ENCODE data around the gene DISC1.

Gene DISC1

GRCh38 chr1:231676487-231676886 lies 49.9 kb downstream of the DISC1 start:
- DNase-seq (ENCODE audit: extremely low spot score), result no peak
- TF ChIP-seq L3MBTL2 (conservative IDR thresholded peaks at IDR 0.05) (no peak), FOXA1 (IDR thresholded peaks at IDR 0.05) (no peak), PKNOX1 (IDR thresholded peaks at IDR 0.05) (no peak), FOXM1 (IDR thresholded peaks at IDR 0.05; ENCODE audit: borderline replicate concordance) (no peak), ZNF384 (IDR thresholded peaks at IDR 0.05) (no peak), LEF1 (IDR thresholded peaks at IDR 0.05; ENCODE audit: borderline replicate concordance) (no peak), TARDBP (IDR thresholded peaks at IDR 0.05) (no peak), ELF4 (IDR thresholded peaks at IDR 0.05) (no peak), CTBP1 (IDR thresholded peaks at IDR 0.05; ENCODE audit: borderline replicate concordance) (no peak), ARNT (IDR thresholded peaks at IDR 0.05) (no peak), NFRKB (IDR thresholded peaks at IDR 0.05) (no peak), SUZ12 (IDR thresholded peaks at IDR 0.05) (no peak), SP1 (IDR thresholded peaks at IDR 0.05) (no peak), HDGF (IDR thresholded peaks at IDR 0.05; ENCODE audit: borderline replicate concordance) (no peak), BHLHE40 (IDR thresholded peaks at IDR 0.05; ENCODE audit: borderline replicate concordance) (no peak), FOXK2 (IDR thresholded peaks at IDR 0.05) (no peak)
- ChIA-PET POLR2A (no interaction called here), CTCF (no interaction called here)

DNA sequence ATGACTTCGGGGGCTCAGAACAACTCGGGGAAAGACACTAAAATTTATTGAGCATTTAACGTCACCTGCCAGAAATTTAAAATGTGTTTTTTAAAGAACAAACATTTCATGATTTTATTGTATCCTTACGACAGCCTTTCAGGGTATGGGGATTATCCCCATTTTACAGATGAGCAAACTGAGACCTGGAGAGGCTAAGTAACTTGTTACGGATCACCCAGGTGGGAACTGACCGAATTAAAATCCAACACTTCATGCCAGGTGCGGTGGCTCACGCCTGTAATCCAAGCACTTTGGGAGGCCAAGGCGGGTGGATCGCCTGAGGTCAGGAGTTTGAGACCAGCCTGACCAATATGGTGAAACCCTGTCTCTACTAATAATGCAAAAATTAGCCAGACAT lies 50.9 kb downstream of the DISC1 start:
- DNase-seq (ENCODE audit: extremely low spot score), result no peak
- ChIA-PET CTCF (no interaction called here), POLR2A (no interaction called here)
- TF ChIP-seq BHLHE40 (IDR thresholded peaks at IDR 0.05; ENCODE audit: borderline replicate concordance) (no peak), SUZ12 (IDR thresholded peaks at IDR 0.05) (no peak), ELF4 (IDR thresholded peaks at IDR 0.05) (no peak), PKNOX1 (IDR thresholded peaks at IDR 0.05) (no peak), NFRKB (IDR thresholded peaks at IDR 0.05) (no peak), CTBP1 (IDR thresholded peaks at IDR 0.05; ENCODE audit: borderline replicate concordance) (no peak), TARDBP (IDR thresholded peaks at IDR 0.05) (no peak), FOXA1 (IDR thresholded peaks at IDR 0.05) (no peak), HDGF (IDR thresholded peaks at IDR 0.05; ENCODE audit: borderline replicate concordance) (no peak), ARNT (IDR thresholded peaks at IDR 0.05) (no peak), SP1 (IDR thresholded peaks at IDR 0.05) (no peak), FOXK2 (IDR thresholded peaks at IDR 0.05) (no peak), L3MBTL2 (conservative IDR thresholded peaks at IDR 0.05) (no peak), LEF1 (IDR thresholded peaks at IDR 0.05; ENCODE audit: borderline replicate concordance) (no peak), FOXM1 (IDR thresholded peaks at IDR 0.05; ENCODE audit: borderline replicate concordance) (no peak), ZNF384 (IDR thresholded peaks at IDR 0.05) (no peak)

GRCh38 chr1:231678011-231678432 lies 51.4 kb downstream of the DISC1 start:
- ChIA-PET POLR2A (no interaction called here), CTCF (no interaction called here)
- no peak for DNase-seq (ENCODE audit: extremely low spot score)
- TF ChIP-seq ARNT (IDR thresholded peaks at IDR 0.05) (no peak), PKNOX1 (IDR thresholded peaks at IDR 0.05) (peak; percentile 16; the same call in 1 of the 2 replicates)

GRCh38 chr1:231679109-231679508 lies 52.5 kb downstream of the DISC1 start:
- POLR2A ChIA-PET, result no interaction called here
- DNase-seq (ENCODE audit: extremely low spot score), result no peak
- CTCF ChIA-PET, result no interaction called here
- no peak for TF ChIP-seq FOXA1 (IDR thresholded peaks at IDR 0.05)
- no peak for TF ChIP-seq L3MBTL2 (conservative IDR thresholded peaks at IDR 0.05)
- TF ChIP-seq NFRKB (IDR thresholded peaks at IDR 0.05), result no peak
- TF ChIP-seq BHLHE40 (IDR thresholded peaks at IDR 0.05; ENCODE audit: borderline replicate concordance), result no peak
- TF ChIP-seq ELF4 (IDR thresholded peaks at IDR 0.05), result no peak
- no peak for TF ChIP-seq LEF1 (IDR thresholded peaks at IDR 0.05; ENCODE audit: borderline replicate concordance)
- TF ChIP-seq FOXM1 (IDR thresholded peaks at IDR 0.05; ENCODE audit: borderline replicate concordance), result no peak
- no peak for TF ChIP-seq ARNT (IDR thresholded peaks at IDR 0.05)
- no peak for TF ChIP-seq PKNOX1 (IDR thresholded peaks at IDR 0.05)
- no peak for TF ChIP-seq HDGF (IDR thresholded peaks at IDR 0.05; ENCODE audit: borderline replicate concordance)
- no peak for TF ChIP-seq SP1 (IDR thresholded peaks at IDR 0.05)
- no peak for TF ChIP-seq FOXK2 (IDR thresholded peaks at IDR 0.05)
- TF ChIP-seq CTBP1 (IDR thresholded peaks at IDR 0.05; ENCODE audit: borderline replicate concordance), result no peak
- TF ChIP-seq ZNF384 (IDR thresholded peaks at IDR 0.05), result no peak
- TF ChIP-seq TARDBP (IDR thresholded peaks at IDR 0.05), result no peak
- TF ChIP-seq SUZ12 (IDR thresholded peaks at IDR 0.05), result no peak

DNA sequence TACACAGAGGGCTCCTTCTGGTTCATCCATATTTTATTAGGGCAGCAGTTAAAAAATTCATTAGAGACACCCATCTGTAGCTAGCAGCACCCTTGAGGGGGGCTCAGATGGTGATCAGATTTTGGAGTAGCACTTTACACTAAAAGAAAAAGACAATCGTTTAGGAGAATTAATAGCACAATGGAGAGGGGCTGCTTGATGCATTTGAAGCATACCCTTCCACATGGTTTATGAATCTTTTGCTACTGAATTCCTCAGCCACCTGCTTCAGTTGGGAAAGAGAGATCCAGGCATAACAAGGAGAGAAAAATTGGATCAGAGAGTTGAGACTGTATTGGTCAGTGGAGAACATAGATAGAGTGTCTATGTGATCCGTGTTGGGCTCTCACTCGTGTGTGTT lies 54.4 kb downstream of the DISC1 start:
- POLR2A ChIA-PET, result no interaction called here
- no peak for DNase-seq (ENCODE audit: extremely low spot score)
- TF ChIP-seq PKNOX1 (IDR thresholded peaks at IDR 0.05), result no peak
- no peak for TF ChIP-seq FOXM1 (IDR thresholded peaks at IDR 0.05; ENCODE audit: borderline replicate concordance)
- no peak for TF ChIP-seq TARDBP (IDR thresholded peaks at IDR 0.05)
- TF ChIP-seq SUZ12 (IDR thresholded peaks at IDR 0.05), result no peak
- TF ChIP-seq FOXA1 (IDR thresholded peaks at IDR 0.05), result no peak
- no peak for TF ChIP-seq NFRKB (IDR thresholded peaks at IDR 0.05)
- TF ChIP-seq BHLHE40 (IDR thresholded peaks at IDR 0.05; ENCODE audit: borderline replicate concordance), result no peak
- TF ChIP-seq ELF4 (IDR thresholded peaks at IDR 0.05), result no peak
- TF ChIP-seq L3MBTL2 (conservative IDR thresholded peaks at IDR 0.05), result no peak
- no peak for TF ChIP-seq LEF1 (IDR thresholded peaks at IDR 0.05; ENCODE audit: borderline replicate concordance)
- TF ChIP-seq HDGF (IDR thresholded peaks at IDR 0.05; ENCODE audit: borderline replicate concordance), result no peak
- no peak for TF ChIP-seq ZNF384 (IDR thresholded peaks at IDR 0.05)
- TF ChIP-seq CTBP1 (IDR thresholded peaks at IDR 0.05; ENCODE audit: borderline replicate concordance), result no peak
- TF ChIP-seq SP1 (IDR thresholded peaks at IDR 0.05), result no peak
- no peak for TF ChIP-seq FOXK2 (IDR thresholded peaks at IDR 0.05)
- no peak for TF ChIP-seq ARNT (IDR thresholded peaks at IDR 0.05)
- CTCF ChIA-PET, result interaction anchor here (1.8 kb wide), 1 partner anchor 11 kb away, joined by 5 read pairs; no protein-coding TSS in a partner anchor
